ENCODE data around the gene YY1. TPM values are rescaled to one million over a fixed set of nuclear protein-coding genes. Genes with fewer than 3 reads are reported as not detected.
A peak's percentile ranks its signal among the peaks of the same experiment; 100 is the strongest.

YY1 gene
- total and polyA plus RNA-seq, 8 donors = 23.0 to 68.1 (median 41.9) TPM

- H3K36me3 ChIP-seq = peaks cover 0 to 22% (median 6%) of the 10 kb centered on the region in 4 donors
- H3K9me3 ChIP-seq = no peaks in the 10 kb centered on the region
- no peaks in the 10 kb centered on the region for H3K27me3 ChIP-seq
- intact Hi-C loops (cut with DNase I; ENCODE audit: low total_unique reads) = loop anchor here (10.0 kb wide), 1 partner anchor 91 kb away; the partner anchor contains the start of gene WDR25
- 61 to 65% (median 61%) methylated on average over 26 of the region's 26 CpGs for WGBS, 5 donors
- DNase-seq = peak in 1 of 2 donors; percentile 22
- H3K27ac ChIP-seq = peak overlapping the region in 4 of 5 donors; percentile 92 to 96 (median 94)
- peaks cover 11 to 40% (median 25%) of the 10 kb centered on the region in 4 donors for H3K4me1 ChIP-seq
- H3K4me3 ChIP-seq = peak overlapping the region; percentile 74 to 87 (median 82)
- TF ChIP-seq POLR2A (IDR thresholded peaks at IDR 0.05) (no peak), CTCF (IDR thresholded peaks at IDR 0.05) (no peak), POLR2AphosphoS5 (IDR thresholded peaks at IDR 0.05) (no peak), EP300 (IDR thresholded peaks at IDR 0.05) (no peak)
Observed at GRCh38 chr14:100283984-100284881, 45.3 kb downstream of the YY1 start.

- Histone ChIP-seq H3K27ac (peak overlapping the region; percentile 92 to 96 (median 94)), H3K9me3 (no peaks in the 10 kb centered on the region), H3K4me3 (peak overlapping the region; percentile 74 to 87 (median 82)), H3K27me3 (no peaks in the 10 kb centered on the region), H3K36me3 (peaks cover 0 to 18% (median 4%) of the 10 kb centered on the region in 4 donors), H3K4me1 (peaks cover 11 to 34% (median 22%) of the 10 kb centered on the region in 4 donors)
- 0 to 3% (median 1%) methylated on average over 13 to 77 of the region's 82 CpGs for WGBS, 5 donors
- intact Hi-C loops (cut with DNase I; ENCODE audit: low total_unique reads) = loop anchor here (10.0 kb wide), 1 partner anchor 90 kb away; the partner anchor contains the start of gene WDR25
- TF ChIP-seq POLR2AphosphoS5 (IDR thresholded peaks at IDR 0.05) = peak in 2 of 3 donors; percentile 3 to 40
- no peak for TF ChIP-seq EP300 (IDR thresholded peaks at IDR 0.05)
- no peak for TF ChIP-seq POLR2A (IDR thresholded peaks at IDR 0.05)
- TF ChIP-seq CTCF (IDR thresholded peaks at IDR 0.05) = peak in 5 of 7 experiments; percentile 45 to 81 (median 73)
- DNase-seq = peak; percentile 76 to 91
Observed at GRCh38 chr14:100285021-100285912, 46.3 kb downstream of the YY1 start.

- TF ChIP-seq CTCF (IDR thresholded peaks at IDR 0.05) = no peak
- TF ChIP-seq POLR2A (IDR thresholded peaks at IDR 0.05) = no peak
- TF ChIP-seq POLR2AphosphoS5 (IDR thresholded peaks at IDR 0.05) = no peak
- no peak for TF ChIP-seq EP300 (IDR thresholded peaks at IDR 0.05)
- Histone ChIP-seq H3K4me3 (peak overlapping the region; percentile 74 to 87 (median 82)), H3K9me3 (no peaks in the 10 kb centered on the region), H3K36me3 (peaks cover 2 to 23% (median 8%) of the 10 kb centered on the region in 4 donors), H3K4me1 (peaks cover 11 to 38% (median 22%) of the 10 kb centered on the region in 4 donors), H3K27me3 (no peaks in the 10 kb centered on the region), H3K27ac (peak overlapping the region in 4 of 5 donors; percentile 92 to 96 (median 94))
- 27 to 38% (median 31%) methylated on average over 7 to 13 of the region's 13 CpGs for WGBS, 5 donors
- no peak for DNase-seq
- intact Hi-C loops (cut with DNase I; ENCODE audit: low total_unique reads) = loop anchor here (10.0 kb wide), 1 partner anchor 89 kb away; the partner anchor contains the start of gene WDR25
Observed at GRCh38 chr14:100285913-100286400, 47.0 kb downstream of the YY1 start.
